Activated CD4-positive, CD25-positive, alpha-beta regulatory T cell treated with anti-CD3 and anti-CD28 coated beads, Interleukin-2, amount 50 U/mL, for 16 hours (primary cell): ENCODE results near the gene SETD7.
"Not testable (repeated sequence)": the region's sequence is repeated elsewhere in the genome, so short reads cannot be mapped to it uniquely, and the experiment has no call there.

Source experiments
- DNase-seq: peaks from one replicate; pipeline ENCODE4 v3.0.0-alpha.2; 2020; ENCODE audit warnings: low read depth, low spot score

SETD7 gene

GRCh38 chr4:139465922-139466321, 90.1 kb downstream of the SETD7 start:
- no peak for DNase-seq

- not testable (repeated sequence) for DNase-seq
Measured at GRCh38 chr4:139464512-139464911, 91.5 kb downstream of the SETD7 start.

DNA sequence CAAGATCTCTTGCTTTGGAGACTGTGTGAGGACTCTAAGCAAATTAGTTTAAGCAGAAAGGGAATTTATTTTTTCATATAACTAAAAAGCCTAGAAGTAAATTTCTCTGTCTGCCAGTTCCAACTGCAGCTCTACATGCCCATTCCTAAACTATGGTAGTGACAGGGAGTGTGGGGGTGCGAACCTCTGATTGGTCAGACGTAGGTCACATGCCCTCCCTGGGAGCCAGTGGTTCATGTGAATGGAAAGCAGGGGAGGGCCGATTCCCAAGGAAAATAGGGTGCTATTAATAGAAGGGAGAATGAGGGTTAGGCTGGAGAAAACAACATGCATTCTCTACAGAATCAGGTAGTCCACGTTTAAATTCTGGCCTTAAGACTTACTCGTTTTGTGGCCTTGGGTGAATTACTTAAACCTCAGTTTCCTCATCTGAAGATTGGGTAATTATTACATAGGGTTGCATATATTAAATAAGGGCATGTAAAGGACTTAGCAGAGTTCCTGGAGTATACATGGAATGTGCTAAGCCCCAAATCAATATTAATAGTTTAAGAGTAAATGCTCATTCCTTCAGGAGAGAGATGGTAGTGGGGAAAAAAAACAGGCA, 94.9 kb downstream of the SETD7 start:
- DNase-seq, result no peak

- no peak for DNase-seq
Measured at GRCh38 chr4:139460565-139460964, 95.5 kb downstream of the SETD7 start.

GRCh38 chr4:139458999-139459398, 97.0 kb downstream of the SETD7 start:
- no peak for DNase-seq

- no peak for DNase-seq
Measured at GRCh38 chr4:139458543-139458942, 97.5 kb downstream of the SETD7 start.

GRCh38 chr4:139457318-139457717, 98.7 kb downstream of the SETD7 start:
- no peak for DNase-seq

DNA sequence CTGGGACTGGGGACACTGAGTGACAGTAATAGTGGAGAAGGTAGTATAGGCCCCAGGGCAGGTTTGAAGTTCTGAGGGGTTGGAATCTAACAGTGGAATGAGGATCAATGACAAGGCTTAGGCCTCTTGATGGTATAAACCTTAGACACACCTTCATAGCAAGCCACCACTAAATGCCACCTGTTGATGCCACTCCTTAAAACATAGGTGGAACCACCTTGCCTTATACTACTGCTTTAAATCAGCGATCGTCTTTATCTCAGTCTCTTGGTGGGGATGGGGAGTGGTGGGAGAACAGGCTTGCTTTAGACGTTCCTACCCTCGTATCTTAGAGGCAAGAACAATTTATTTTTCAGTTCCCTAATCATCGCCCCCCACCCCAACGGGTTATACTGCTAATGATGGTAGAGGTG, 100.9 kb downstream of the SETD7 start:
- no peak for DNase-seq

GRCh38 chr4:139454111-139455045, 101.6 kb downstream of the SETD7 start, which contains the start of gene RAB33B:
Gene RAB33B (plus strand): TSS chr4:139454121. CDS start chr4:139454196, 75 bp downstream.
- DNase-seq, result no peak

DNA sequence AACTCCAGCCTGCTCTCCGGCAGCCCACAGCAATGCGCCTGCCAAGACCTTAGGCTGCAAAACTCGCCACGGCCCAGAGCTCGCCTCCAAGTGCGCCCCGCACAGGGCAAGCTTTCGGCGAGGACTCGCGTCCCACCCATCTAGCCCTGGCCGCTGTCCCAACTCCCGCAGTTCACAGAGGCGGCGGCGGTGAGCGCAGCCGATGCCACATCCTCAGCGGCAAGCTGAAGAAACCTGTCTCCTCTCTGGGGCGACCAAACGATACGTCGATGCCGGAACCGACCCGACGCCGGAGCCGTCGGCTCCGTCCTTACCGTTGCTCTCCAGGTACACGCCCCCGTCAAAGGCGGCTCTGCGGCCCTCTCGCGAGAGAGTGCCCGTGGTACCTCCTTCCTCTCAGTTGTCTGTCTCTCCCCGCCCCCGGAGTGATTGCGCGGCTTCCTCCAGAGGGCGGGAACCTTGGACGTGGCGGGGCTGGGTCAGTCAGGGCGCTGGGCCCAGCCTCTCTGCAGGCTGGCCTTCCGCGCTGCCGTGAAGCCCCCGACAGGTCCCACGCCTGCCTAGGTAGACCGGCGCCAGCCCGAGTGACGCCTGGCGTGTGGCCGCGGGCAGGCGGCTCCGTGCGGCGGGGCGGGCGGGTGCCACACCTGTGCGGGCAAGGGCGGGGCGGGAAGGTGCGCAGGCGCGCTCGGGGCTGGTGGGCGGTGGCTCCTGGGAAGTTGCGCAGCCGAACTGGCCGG, 102.5 kb downstream of the SETD7 start:
- DNase-seq, result peak; percentile 92

- peak; percentile 50 for DNase-seq
Measured at GRCh38 chr4:139453041-139453370, 103.0 kb downstream of the SETD7 start.

DNA sequence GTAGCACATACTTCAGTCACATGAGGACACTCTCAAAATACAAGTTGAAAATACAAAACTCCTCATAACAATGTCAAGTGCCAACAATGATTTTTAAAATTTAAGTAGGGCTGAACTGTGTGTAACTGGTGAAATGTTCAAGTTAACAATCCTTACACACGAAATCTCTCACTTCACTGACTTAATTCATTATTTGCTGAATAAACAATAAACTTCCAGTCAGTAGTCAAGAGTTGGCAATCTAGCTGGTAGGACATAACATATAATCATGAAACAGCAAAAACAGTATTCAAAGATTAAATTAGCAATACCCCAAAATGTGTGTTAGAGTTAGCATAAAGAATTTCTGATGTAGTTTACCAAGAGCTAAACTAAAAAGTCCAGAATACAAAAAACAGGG, 104.0 kb downstream of the SETD7 start:
- DNase-seq, result no peak

DNA sequence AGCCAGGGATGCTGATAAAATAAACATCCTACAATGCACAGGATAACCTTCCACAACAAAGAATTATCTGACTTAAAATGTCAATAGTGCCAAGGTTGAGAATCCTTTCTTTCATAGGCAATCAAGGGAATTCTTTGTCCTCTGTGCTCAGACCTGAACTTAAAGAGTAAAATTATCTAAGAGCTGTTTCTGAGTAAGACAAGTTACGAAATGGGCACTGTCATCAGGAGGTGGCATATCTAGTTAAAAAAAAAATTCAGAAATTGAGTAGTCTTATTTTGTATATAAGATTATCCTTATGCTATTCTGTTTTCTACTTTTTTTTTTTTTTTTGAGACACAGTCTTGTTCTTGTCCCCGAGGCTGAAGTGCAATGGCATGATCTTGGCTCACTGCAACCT, 105.4 kb downstream of the SETD7 start:
- no peak for DNase-seq

- DNase-seq, result not testable (repeated sequence)
Measured at GRCh38 chr4:139447078-139447477, 108.9 kb downstream of the SETD7 start.
